DMS 273 (cell line): Measurements from ENCODE around the gene FBXL14.

Experiments used
- DNase-seq: peaks from one replicate; lab custom pipeline; 2025; ENCODE audit not compliant: unreplicated experiment; lab: John Stamatoyannopoulos, UW

FBXL14 gene

DNA sequence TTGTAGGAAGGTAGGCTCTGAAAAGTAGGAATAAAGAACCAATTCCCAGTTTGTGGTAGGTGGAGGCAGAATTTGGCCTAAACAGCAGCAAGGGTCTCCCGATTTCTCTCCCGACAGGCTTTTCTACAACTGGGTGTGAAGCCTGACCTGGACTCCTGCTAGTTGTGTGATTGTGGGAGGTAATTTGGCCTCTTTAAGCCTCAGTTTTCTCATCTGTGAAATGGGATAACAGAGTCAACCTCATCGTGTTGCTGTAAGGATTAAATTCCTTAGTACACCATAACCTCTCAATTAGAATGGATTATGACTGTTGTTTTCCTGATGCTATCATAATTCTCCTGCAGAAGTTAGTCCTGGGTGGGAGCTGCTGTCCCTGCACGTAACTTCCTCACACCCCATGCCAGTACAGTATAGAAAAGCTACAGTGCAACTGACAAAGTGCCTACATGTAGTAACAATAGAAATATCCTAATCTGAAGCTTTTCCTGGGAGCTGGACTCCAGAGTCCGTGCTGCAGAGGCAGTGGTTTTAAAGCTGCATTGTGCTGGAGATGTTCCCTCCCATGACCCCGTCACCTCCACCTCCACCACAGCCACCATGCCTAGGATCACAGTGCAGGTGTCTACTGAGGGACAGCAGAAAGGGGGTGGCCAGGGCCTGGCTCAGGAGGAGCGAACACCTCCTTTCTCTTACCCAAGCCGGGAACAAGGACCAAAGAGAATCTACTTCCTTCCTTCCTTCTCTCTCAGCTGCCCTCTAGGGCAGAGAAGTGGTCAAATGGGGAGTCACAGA lies 76.5 kb downstream of the FBXL14 start:
- no peak for DNase-seq

- peak; percentile 26 for DNase-seq
Observed at GRCh38 chr12:1517007-1517406, 77.4 kb downstream of the FBXL14 start.
